Fibroblast of the conjunctiva (primary cell): Measurements from ENCODE around the gene TGM1.
"Not testable (repeated sequence)": the region's sequence is repeated elsewhere in the genome, so short reads cannot be mapped to it uniquely, and the experiment has no call there.

Experiments used
- DNase-seq: peaks from one replicate; pipeline ENCODE4 v3.0.0-alpha.2; 2010; ENCODE audit warnings: low read depth

The TGM1 gene

DNA sequence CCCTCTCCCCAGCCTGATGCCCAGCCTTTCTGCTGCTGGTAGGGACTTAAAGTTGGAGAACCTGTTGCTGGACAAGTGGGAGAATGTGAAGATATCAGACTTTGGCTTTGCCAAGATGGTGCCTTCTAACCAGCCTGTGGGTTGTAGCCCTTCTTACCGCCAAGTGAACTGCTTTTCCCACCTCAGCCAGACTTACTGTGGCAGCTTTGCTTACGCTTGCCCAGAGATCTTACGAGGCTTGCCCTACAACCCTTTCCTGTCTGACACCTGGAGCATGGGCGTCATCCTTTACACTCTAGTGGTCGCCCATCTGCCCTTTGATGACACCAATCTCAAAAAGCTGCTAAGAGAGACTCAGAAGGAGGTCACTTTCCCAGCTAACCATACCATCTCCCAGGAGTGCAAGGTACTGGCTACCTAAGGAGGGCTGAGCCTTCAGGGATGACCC is 55.8 kb downstream of the TGM1 start:
- no peak for DNase-seq

DNA sequence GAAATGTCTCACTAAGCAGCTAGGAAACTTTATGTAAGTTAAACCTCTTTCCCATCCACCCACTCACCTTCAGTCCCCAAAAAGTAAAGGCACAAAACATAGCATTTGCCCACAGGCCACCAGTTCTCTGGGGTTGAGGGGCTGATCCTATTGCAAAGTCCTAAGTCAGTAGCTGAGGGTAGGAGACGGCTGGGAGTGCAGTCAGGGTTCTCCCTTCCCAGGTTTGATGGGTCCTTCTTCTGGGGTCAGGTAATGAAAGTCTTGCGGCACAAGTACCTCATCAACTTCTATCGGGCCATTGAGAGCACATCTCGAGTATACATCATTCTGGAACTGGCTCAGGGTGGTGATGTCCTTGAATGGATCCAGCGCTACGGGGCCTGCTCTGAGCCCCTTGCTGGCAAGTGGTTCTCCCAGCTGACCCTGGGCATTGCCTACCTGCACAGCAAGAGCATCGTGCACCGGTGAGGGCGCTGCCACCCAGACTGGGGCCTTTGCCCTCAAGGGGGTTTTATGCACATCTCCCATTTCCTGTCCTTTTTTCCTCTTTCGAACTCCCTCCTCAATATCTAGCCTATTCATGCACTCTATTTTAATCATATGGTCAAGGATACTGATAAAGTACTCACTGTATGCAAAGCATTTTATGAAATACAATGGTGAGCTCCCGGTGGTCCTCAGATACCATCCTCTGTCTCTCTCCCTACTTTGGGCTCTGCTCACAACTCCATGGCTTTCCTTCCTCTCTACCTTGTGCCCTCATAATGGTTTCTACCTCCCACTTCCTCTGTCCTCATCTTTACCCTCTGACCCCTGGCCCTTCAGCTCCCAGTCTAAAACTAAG is 56.5 kb downstream of the TGM1 start:
- no peak for DNase-seq

DNA sequence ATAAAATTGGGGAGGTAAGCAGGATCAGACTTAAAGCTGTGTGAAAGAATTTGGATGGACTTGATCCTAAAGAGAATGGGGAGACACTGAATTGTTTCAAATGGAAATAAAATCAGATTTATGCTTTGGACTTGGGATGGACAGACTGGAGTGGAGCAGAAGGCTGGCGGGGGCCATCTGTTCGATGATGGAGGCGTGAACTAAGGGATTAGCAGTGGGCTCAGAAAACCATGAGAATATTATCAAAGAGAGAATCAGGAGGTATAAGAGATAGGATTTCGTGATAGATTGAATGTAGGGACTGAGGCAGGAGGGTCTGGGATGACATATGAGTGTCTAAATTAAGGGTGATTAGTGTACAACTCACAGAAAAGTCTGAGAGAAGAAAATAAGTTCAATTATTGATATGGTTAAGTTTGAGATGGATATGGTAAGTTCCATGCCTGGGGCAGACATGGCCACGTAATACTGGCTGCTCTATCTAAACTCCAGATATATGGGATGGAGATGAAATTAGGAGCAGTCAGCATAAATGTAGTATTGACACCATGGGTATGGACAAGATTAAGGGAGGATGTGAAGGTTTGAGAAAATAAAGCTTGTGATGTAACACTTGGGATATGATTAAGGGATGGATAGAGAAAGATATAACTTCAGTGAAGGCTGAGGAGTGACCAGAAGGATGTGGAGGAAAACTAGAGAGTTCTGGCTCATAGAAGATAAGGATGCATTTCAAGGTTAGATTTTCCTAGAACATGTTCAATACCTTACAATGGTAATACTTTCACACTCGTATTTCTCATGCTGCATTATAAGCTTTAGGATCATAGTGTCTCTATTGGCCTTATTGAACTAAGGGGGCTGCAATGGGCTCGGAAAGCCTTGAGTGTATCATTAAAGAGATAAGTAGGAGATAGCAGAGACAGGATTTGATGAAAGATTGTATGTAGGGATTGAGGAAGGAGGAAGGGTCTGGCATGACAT is 58.5 kb downstream of the TGM1 start:
- no peak for DNase-seq

DNA sequence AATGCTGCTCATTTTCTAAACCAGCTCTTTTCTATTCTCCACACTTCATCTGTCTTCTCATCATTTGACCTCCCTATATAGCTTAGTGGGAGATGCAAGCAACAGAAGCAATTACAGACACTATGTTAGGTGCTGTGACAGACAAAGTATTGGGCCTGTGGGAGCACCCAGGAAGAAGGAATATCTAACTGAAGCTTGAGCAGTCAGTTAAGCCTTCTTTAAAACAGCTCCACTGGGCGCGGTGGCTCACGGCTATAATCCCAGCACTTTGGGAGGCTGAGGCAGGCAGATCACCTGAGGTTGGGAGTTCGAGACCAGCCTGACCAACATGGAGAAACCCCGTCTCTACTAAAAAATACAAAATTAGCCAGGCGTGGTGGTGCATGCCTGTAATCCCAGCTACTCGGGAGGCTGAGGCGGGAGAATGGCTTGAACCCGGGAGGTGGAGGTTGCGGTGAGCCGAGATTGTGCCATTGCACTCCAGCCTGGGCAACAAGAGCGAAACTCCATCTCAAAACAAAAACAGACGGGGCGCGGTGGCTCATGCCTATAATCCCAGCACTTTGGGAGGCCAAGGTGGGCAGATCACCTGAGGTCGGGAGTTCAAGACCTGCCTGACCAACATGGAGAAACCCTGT is 59.6 kb downstream of the TGM1 start:
- not testable (repeated sequence) for DNase-seq

DNA sequence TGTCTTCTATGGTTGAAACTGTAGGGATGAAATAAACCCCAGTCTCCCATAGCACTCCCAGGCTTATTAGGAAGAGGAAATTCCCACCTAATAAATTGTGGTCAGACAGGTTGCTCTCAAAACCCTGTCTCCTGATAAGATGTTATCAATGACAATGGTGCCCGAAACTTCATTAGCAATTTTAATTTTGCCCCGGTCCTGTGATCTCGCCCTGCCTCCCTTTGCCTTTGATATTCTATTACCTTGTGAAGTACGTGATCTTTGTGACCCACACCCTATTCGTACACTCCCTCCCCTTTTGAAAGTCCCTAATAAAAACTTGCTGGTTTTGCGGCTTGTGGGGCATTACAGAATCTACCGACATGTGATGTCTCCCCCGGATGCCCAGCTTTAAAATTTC is 60.4 kb downstream of the TGM1 start:
- DNase-seq: not testable (repeated sequence)
